Esophagus (tissue), 2 donors: Measurements from ENCODE around the gene GNAI2. TPM values are rescaled to one million over a fixed set of nuclear protein-coding genes. Genes with fewer than 3 reads are reported as not detected.
"Not testable (repeated sequence)": the region's sequence is repeated elsewhere in the genome, so short reads cannot be mapped to it uniquely, and the experiment has no call there.

Source experiments
- H3K27ac ChIP-seq, 2 donors: one replicate each; pipeline ENCODE4 v1.5.1; 2013; ENCODE audit warnings: low read depth in 2 of 2, mild to moderate bottlenecking in 2 of 2, inconsistent platforms in 1 of 2, low read length in 1 of 2, moderate library complexity in 1 of 2
- H3K27me3 ChIP-seq, 2 donors: one replicate each; pipeline ENCODE4 v1.6.1; 2013; ENCODE audit warnings: low read length in 2 of 2, control low read depth in 1 of 2, mild to moderate bottlenecking in 1 of 2; ENCODE audit not compliant: insufficient read depth in 2 of 2, control insufficient read depth in 1 of 2
- H3K36me3 ChIP-seq, 2 donors: one replicate each; pipeline ENCODE4 v1.6.1; 2013; ENCODE audit warnings: low read length in 1 of 2; ENCODE audit not compliant: control insufficient read depth in 2 of 2, insufficient read depth in 2 of 2
- H3K4me1 ChIP-seq, 2 donors: one replicate each; pipeline ENCODE4 v1.6.1; 2013; ENCODE audit warnings: low read length in 1 of 2; ENCODE audit not compliant: control insufficient read depth in 2 of 2, insufficient read depth in 2 of 2
- H3K4me3 ChIP-seq, 2 donors: one replicate each; pipeline ENCODE4 v1.5.1; 2013; ENCODE audit warnings: low read length in 2 of 2, mild to moderate bottlenecking in 2 of 2, low read depth in 1 of 2, moderate library complexity in 1 of 2
- H3K9me3 ChIP-seq, 2 donors: one replicate each; pipeline ENCODE4 v1.6.1; 2013; ENCODE audit warnings: mild to moderate bottlenecking in 2 of 2, low read depth in 1 of 2, low read length in 1 of 2, moderate library complexity in 1 of 2; ENCODE audit not compliant: control insufficient read depth in 2 of 2, insufficient read depth in 1 of 2
- WGBS, 2 donors: extraction: QIAGEN DNeasy Blood & Tissue Kit; methylation state at CpG; one replicate each; pipeline ENCODE4 v1.1.7; 2013; 5-methylcytosine and 5-hydroxymethylcytosine counted together
- polyA plus RNA-seq, 2 donors: library from polyadenylated mRNA; stranded (reverse); fragments of 200-250 nt; gene quantifications; one replicate each; pipeline ENCODE4 v1.2.3, GENCODE V29; 2013
- donor health status: healthy with polysubstance abuse.
- donor health status: Bipolar disorder and iron deficiency.

GNAI2 gene
- polyA plus RNA-seq, 2 donors = 52.2 to 61.8 TPM

DNA sequence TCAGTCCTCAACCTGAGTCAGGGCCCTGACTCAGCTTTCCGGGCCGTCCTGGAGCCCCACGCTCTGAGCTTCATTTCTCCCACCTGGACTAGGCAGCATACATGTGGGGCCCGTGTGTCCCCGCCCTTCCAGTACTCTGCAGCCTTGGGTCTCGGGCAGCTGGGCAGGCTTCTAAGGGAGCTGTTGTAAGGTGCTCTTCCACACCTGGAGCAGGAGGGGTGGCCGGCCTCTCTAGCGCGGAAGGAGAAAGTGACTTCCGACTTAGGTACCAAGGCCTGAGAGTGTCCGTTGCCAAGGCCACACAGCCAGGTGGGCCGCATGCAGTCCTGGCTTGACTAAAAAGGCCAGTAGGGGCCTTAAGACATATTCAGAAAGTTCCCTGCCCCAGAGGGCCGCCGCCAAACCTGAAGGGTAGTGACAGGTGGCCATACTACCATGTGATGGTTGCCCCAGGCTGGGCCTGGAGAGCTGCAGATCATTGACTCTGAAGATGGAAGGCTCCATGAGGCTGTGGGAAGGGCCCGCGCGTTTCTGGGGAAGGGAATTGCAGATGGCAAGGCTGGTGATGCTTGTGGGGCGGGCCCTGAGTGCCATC, 23.5 kb downstream of the GNAI2 start:
- WGBS, 2 donors = 47 to 55% methylated on average over 18 of the region's 18 CpGs
- Histone ChIP-seq H3K9me3 (no peaks in the 10 kb centered on the region), H3K36me3 (peaks cover 16 to 21% of the 10 kb centered on the region in 2 donors), H3K4me3 (peak overlapping the region in 1 of 2 donors; percentile 33), H3K27me3 (no peaks in the 10 kb centered on the region), H3K27ac (peak overlapping the region; percentile 85 to 90), H3K4me1 (peaks cover 0 to 19% of the 10 kb centered on the region in 2 donors)

DNA sequence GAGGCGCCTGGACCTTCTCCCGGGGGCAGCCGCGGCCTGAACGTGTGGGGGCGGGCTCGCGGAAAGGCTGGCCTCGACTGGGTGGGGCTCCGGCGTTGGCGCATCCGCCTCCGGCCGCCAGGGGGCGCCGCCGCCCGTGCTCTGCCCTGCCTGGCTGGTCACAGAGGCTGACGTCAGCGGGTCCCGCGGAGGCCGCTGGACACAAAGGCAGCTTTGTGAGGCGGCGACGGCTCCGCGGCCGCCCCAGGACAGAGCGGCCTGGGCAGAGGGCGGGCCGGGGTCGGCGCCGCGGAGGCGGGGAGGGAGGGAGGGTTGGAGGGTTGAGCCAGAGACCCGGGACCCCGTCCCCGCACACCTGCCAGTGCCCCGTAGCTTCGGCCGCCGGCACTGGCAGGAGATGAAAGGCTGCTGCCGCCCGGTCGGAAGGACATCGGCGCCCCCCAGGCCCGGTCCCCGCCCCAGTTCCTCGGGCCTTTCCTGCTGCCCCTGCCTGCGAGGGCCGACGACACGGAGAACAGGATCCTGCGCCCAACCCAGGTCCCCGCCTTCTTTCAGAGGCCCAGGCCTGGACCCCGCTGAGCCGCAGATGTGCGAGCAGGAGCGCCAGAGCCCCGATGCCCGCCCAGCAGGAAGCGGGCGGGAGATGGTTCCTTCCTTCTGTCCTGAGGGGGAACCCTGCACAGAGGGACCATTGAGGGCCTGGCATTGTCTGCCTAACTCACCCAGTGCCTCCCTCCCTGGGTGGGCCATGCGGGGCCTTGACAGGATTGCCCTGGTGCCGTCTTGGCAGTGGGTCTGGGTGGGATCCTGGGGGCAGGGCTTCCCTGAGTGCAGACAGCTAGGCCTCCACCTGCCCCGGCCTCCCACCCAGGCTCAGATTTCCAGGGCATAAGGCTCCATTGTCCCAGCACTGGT, 24.3 kb downstream of the GNAI2 start:
- Histone ChIP-seq H3K27ac (peak overlapping the region; percentile 85 to 90), H3K4me3 (peak overlapping the region; percentile 33 to 50), H3K36me3 (peaks cover 16 to 21% of the 10 kb centered on the region in 2 donors), H3K27me3 (no peaks in the 10 kb centered on the region), H3K9me3 (no peaks in the 10 kb centered on the region), H3K4me1 (peaks cover 0 to 15% of the 10 kb centered on the region in 2 donors)
- 2 to 4% methylated on average over 49 to 70 of the region's 70 CpGs for WGBS, 2 donors

DNA sequence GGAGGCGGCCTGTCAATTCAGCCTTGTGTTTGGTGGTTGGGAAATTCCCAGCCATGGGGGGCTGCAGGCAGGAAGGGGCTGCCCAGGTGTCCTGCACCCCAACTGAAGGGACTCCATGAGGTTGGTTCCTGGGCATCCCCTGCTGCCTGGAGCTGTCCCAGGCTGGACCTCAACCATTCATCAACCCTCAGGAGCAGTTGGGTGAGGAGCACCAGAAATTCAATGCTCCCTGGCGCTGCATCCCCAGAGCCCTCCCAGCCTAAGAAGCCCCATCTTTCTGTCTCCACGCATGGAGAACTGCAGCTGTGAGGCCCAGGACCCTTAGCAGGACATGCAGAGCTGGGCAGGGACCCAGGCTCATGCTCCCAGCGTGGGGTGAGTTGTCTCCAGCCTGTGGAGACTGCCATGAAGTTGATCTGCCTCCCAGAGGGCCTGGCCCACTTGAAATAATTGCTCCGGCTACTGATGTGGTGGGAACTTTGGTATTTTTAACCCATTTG, 25.0 kb downstream of the GNAI2 start:
- WGBS, 2 donors = 76 to 78% methylated on average over 5 of the region's 5 CpGs
- H3K27ac ChIP-seq = peak overlapping the region; percentile 85 to 90
- H3K27me3 ChIP-seq = no peaks in the 10 kb centered on the region
- H3K4me3 ChIP-seq = no peak overlapping the region
- peaks cover 0 to 15% of the 10 kb centered on the region in 2 donors for H3K4me1 ChIP-seq
- H3K36me3 ChIP-seq = peaks cover 16 to 21% of the 10 kb centered on the region in 2 donors
- no peaks in the 10 kb centered on the region for H3K9me3 ChIP-seq

DNA sequence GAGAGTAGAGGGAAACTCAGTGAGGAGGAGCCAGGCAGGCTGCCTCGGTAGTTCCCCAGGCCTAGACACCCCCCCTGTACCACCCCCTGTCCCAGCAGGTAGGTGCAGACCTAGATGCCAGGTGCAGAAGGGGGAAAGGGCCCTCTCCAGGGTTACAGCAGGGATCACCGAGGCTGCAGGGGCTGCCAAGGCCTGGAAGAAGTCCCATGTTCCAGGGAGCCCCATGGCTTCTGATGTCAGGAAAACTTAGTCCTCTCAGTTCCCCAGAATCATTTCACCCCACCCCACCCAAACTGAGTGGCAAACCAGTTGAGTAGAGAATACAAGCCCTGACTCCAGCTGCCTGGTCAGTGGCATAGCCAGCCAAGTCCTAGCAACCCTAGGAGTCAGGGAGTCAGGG, 25.5 kb downstream of the GNAI2 start:
- Histone ChIP-seq H3K9me3 (no peaks in the 10 kb centered on the region), H3K4me1 (peaks cover 0 to 15% of the 10 kb centered on the region in 2 donors), H3K36me3 (peaks cover 11 to 16% of the 10 kb centered on the region in 2 donors), H3K27me3 (no peaks in the 10 kb centered on the region), H3K27ac (peak overlapping the region; percentile 85 to 90), H3K4me3 (no peak overlapping the region)
- 51 to 71% methylated on average over 2 of the region's 2 CpGs for WGBS, 2 donors

DNA sequence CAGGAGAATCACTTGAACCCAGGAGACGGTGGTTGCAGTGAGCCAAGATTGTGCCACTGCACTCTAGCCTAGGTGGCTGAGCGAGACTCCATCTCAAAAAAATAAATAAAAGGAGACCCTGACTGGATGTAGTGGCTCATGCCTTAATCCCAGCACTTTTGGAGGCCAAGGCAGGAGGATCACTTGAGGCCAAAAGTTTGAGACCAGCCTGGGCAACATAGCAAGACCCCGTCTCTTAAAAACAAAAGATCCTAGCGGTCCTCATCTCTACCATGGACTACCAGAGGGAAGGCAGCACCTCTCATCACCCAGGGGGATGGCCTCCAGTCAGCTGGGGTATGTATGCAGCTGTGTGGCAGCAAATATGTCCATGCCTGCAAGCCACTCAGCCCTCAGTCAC, 26.2 kb downstream of the GNAI2 start:
- H3K27me3 ChIP-seq, H3K27ac ChIP-seq, H3K4me3 ChIP-seq, H3K9me3 ChIP-seq, H3K36me3 ChIP-seq: not testable (repeated sequence)
- 94 to 97% methylated on average over 4 of the region's 4 CpGs for WGBS, 2 donors
- peaks cover 0 to 15% of the 10 kb centered on the region in 2 donors for H3K4me1 ChIP-seq

DNA sequence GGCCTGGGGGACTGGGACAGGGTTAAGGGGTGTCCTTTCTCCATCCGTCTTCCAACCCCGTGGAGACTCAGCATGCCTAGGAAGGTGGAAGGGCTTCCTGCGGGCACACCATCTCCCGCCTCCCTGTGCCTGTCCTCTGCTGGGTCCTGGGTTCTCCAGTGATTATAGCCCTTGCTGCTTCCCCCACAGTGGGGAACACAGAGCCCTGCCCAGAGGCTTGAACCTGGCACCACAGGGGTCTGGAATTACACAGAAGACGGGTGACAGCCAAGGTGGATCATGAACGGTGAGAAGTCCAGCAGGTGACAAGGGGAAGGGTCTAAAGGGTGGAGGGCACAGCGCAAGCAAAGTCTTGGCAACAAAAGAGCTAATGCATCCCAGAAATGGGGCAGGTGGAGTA, 26.8 kb downstream of the GNAI2 start:
- Histone ChIP-seq H3K27ac (peak overlapping the region in 1 of 2 donors; percentile 5), H3K4me1 (peaks cover under 1 to 17% of the 10 kb centered on the region in 2 donors), H3K27me3 (no peaks in the 10 kb centered on the region), H3K36me3 (peaks cover 2 to 6% of the 10 kb centered on the region in 2 donors), H3K4me3 (no peak overlapping the region), H3K9me3 (no peaks in the 10 kb centered on the region)
- 85% methylated on average over 7 of the region's 7 CpGs for WGBS, 2 donors

DNA sequence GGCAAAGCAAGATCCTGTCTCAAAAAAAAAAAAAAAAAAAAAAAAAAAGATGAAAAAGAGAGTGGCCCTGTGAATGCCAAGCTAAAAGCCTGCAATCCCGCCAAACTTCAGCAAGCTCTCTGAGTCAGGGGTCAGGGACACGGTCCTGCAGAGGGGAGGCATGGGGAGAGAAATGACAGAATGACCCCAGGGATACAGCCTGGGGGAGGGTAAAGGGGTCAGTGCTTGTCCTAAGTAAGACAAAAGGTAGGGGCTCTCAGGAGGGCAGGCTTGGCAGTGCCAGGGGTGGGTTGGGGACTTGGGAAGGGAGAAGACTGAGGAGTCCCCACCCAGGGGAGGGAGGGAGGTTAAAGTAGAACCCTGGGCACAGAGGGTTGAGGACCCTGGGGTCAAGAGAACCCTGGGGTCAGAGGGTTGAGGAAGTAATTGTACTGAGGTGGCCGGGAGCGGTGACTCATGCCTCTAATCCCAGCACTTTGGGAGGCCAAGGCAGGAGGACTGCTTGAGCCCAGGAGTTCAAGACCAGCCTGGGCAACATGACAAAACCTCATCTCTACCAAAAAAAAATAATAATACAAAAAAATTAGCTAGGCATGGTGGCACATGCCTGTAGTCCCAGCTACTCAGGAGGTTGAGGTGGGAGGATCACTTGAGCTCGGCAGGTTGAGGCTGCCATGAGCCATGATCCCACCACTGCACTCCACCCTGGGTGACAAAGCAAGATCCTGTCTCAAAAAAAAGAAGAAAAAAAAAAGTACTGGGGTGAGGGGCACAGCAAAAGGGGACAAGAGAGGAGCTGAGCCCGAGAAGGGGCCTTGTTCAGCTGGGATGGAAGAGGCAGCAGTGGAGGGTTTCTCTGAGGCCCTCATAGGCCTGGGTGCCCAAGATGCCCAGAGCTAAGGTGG, 27.7 kb downstream of the GNAI2 start:
- no peaks in the 10 kb centered on the region for H3K9me3 ChIP-seq
- H3K27me3 ChIP-seq = no peaks in the 10 kb centered on the region
- peak overlapping the region; percentile 69 to 84 for H3K27ac ChIP-seq
- H3K36me3 ChIP-seq = no peaks in the 10 kb centered on the region
- H3K4me1 ChIP-seq = peaks cover 3 to 26% of the 10 kb centered on the region in 2 donors
- no peak overlapping the region for H3K4me3 ChIP-seq
- WGBS, 2 donors = 58 to 60% methylated on average over 6 of the region's 6 CpGs

DNA sequence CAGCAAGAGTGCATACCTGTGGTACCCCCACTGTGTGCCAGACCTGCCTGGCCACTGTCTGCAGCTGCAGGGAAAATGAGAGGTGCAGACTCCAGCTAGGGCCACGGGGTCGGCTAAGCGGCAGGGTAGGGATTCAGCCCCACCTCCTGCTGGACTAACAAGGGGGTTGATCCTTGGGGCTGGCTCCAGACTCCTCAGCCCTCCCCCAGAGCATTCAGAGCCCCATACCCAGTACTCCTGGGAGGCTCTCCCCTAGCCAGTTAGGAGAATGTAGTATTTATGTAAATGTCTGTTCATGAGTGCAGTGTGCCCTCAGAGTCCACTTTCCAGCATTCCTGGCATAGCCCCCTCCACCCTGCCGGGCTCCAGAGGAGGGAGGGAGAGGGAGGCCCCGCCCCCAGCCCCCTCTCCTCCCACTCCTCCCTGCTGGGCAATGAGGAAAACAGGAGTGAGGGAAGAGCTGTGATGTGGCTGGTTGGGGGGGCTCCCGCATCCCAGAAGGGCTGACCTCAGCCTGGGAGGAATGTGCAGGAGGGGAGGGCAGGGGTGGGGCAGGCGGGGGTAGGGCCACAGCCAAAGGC, 28.5 kb downstream of the GNAI2 start:
- Histone ChIP-seq H3K9me3 (no peaks in the 10 kb centered on the region), H3K4me3 (no peak overlapping the region), H3K4me1 (peaks cover 9 to 30% of the 10 kb centered on the region in 2 donors), H3K27me3 (no peaks in the 10 kb centered on the region), H3K27ac (peak overlapping the region; percentile 69 to 84), H3K36me3 (no peaks in the 10 kb centered on the region)
- WGBS, 2 donors = 26 to 35% methylated on average over 7 of the region's 7 CpGs
